Gastrocnemius medialis (tissue), 4 donors: ENCODE results near the gene ANO10. TPM values are rescaled to one million over a fixed set of nuclear protein-coding genes. Genes with fewer than 3 reads are reported as not detected.

Source experiments
- ATAC-seq, 2 donors: fragments of 150-250 bp; one replicate each; pipeline ENCODE4 v1.9.1; 2016
- DNase-seq, 2 donors: peaks; one replicate each; pipeline ENCODE4 v3.0.0-alpha.2; 2019
- H3K27ac ChIP-seq, 4 donors: fragments of 200-600 bp; sonication (generic); 1 replicate in 1 of 4; 2 replicates in 3 of 4; pipeline ENCODE4 v1.5.1; 2016 to 2018; ENCODE audit warnings: mild to moderate bottlenecking in 2 of 4, moderate library complexity in 1 of 4
- H3K27me3 ChIP-seq, 3 donors: fragments of 200-600 bp; sonication (generic) in 2 of 3; 1 replicate in 1 of 3; 2 replicates in 2 of 3; pipeline versions ENCODE4 v1.5.1 to v1.6.0; 2016 to 2019; ENCODE audit warnings: mild to moderate bottlenecking in 1 of 3, moderate library complexity in 1 of 3
- H3K36me3 ChIP-seq, 2 donors: fragments of 200-600 bp; sonication (generic) in 1 of 2; one replicate each; pipeline ENCODE4 v1.5.1; 2017 to 2018
- H3K4me1 ChIP-seq, 2 donors: fragments of 200-600 bp; sonication (generic) in 1 of 2; one replicate each; pipeline ENCODE4 v1.5.1; 2016 to 2017; ENCODE audit warnings: mild to moderate bottlenecking in 2 of 2
- H3K4me3 ChIP-seq, 4 donors: fragments of 200-600 bp; sonication (generic) in 3 of 4; 1 replicate in 1 of 4; 2 replicates in 3 of 4; pipeline ENCODE4 v1.5.1; 2016 to 2019; ENCODE audit warnings: mild to moderate bottlenecking in 2 of 4
- H3K9me3 ChIP-seq, 3 donors: fragments of 200-600 bp; sonication (generic) in 2 of 3; 1 replicate in 1 of 3; 2 replicates in 2 of 3; pipeline ENCODE4 v1.5.1; 2016 to 2019
- POLR2A ChIP-seq, 2 donors: fragments of 450-650 bp; IDR thresholded peaks; one replicate each; pipeline ENCODE4 v1.6.1; 2017; ENCODE audit warnings: antibody characterized with exemption in 2 of 2, mild to moderate bottlenecking in 2 of 2, moderate library complexity in 2 of 2
- in situ Hi-C, 4 donors: fragments of 200-750 bp; cut with MboI; loops; one replicate each; pipeline versions ENCODE4 v1.15.0 to v1.8.0; 2017; ENCODE audit warnings: low sequenced_read_pairs in 4 of 4
- intact Hi-C: fragments of 100-400 bp; cut with DNase I; formaldehyde crosslinking; loops from one replicate; pipeline ENCODE4 v1.15.1; 2023; ENCODE audit warnings: low total_unique reads
- total RNA-seq, 4 donors: library from RNA; depleted of rRNA; stranded (reverse); fragments of >200 nt; gene quantifications; one replicate each; pipeline versions ENCODE4 v1.1.0 to v1.2.3, GENCODE V29; 2016
- TF ChIP-seq, protein P1 (sequence below), 5 experiments: fragments of 450-650 bp in 3 of 5; fragments of 200-600 bp in 2 of 5; sonication (generic) in 2 of 5; IDR thresholded peaks in 4 of 5; conservative IDR thresholded peaks in 1 of 5; 1 replicate in 4 of 5; 2 replicates in 1 of 5; pipeline ENCODE4 v1.5.1; 2016 to 2019; ENCODE audit warnings: antibody characterized with exemption in 5 of 5, mild to moderate bottlenecking in 3 of 5, moderate library complexity in 3 of 5

Gene ANO10
- total RNA-seq, 4 donors from 2014 or later, result 6.9 to 8.1 (median 7.8) TPM

DNA sequence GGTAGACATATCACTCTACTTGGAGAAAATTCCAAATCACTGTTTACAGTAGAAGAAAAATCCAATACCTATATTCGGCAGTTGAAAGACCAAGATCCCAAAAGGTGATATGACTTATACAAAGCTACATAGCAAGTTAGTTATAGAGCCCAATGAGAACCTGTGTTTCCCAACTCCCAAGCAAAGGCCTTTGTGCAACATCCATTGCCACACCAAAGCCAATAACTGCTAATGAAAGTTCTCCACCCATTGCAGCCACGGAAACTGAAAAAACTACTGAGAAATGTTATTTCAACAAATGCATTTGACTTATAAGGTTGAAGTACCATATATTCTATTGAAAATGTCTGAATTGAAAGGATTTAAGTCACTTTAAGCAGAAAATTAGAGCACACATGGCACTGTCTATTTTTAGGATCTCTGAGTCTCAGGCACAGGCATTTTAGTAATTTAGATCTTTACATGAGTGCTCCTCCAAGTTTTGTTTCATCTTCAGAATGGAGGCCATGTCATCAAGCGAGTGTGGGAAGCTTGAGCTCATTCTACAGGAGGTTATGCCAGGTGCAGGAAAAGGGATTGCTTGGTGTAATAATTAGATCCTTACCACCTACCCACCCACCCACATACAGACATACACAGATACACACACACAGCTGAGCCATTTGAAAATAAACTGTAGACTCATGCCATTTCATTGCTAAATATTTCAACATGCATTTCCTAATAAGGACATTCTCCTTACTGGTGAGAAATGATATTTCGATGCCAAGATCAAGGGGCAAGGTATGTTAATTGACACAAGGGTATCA, 19.7 kb upstream of the ANO10 start:
- Histone ChIP-seq H3K27ac (no peak overlapping the region), H3K4me3 (no peak overlapping the region), H3K27me3 (no peaks in the 10 kb centered on the region), H3K36me3 (no peaks in the 10 kb centered on the region), H3K9me3 (no peaks in the 10 kb centered on the region), H3K4me1 (no peaks in the 10 kb centered on the region)
- in situ Hi-C loops (no loop called here), intact Hi-C loops (no loop called here)
- DNase-seq (no peak), ATAC-seq (no peak)
- TF ChIP-seq POLR2A (IDR thresholded peaks at IDR 0.05), result no peak
- TF ChIP-seq, protein P1, sequence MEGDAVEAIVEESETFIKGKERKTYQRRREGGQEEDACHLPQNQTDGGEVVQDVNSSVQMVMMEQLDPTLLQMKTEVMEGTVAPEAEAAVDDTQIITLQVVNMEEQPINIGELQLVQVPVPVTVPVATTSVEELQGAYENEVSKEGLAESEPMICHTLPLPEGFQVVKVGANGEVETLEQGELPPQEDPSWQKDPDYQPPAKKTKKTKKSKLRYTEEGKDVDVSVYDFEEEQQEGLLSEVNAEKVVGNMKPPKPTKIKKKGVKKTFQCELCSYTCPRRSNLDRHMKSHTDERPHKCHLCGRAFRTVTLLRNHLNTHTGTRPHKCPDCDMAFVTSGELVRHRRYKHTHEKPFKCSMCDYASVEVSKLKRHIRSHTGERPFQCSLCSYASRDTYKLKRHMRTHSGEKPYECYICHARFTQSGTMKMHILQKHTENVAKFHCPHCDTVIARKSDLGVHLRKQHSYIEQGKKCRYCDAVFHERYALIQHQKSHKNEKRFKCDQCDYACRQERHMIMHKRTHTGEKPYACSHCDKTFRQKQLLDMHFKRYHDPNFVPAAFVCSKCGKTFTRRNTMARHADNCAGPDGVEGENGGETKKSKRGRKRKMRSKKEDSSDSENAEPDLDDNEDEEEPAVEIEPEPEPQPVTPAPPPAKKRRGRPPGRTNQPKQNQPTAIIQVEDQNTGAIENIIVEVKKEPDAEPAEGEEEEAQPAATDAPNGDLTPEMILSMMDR (IDR thresholded peaks at IDR 0.05 in 4 of 5, conservative IDR thresholded peaks at IDR 0.05 in 1 of 5), result no peak

DNA sequence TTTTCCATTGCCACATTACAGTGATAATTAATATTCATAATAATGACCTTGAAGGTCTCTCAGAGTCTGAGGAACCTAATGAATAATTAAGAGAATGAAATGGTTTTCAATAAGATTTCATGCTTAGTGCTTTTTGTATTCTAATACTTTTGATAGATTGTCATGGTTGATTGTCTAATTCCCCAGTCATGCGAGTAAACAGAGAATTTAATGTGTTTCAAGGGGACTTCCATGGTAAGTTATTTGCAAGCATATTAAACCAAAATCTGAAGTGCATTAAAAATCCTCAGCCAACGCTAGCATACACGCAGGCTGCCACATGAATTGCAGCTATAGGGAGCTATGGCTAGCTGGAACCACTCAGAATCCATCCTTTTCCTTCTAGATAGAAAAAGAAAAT, 18.9 kb upstream of the ANO10 start:
- H3K4me3 ChIP-seq, result no peak overlapping the region
- no peak overlapping the region for H3K27ac ChIP-seq
- H3K9me3 ChIP-seq, result no peaks in the 10 kb centered on the region
- intact Hi-C loops (no loop called here), in situ Hi-C loops (no loop called here)
- no peaks in the 10 kb centered on the region for H3K36me3 ChIP-seq
- TF ChIP-seq, protein P1 (IDR thresholded peaks at IDR 0.05 in 4 of 5, conservative IDR thresholded peaks at IDR 0.05 in 1 of 5), result no peak
- no peak for TF ChIP-seq POLR2A (IDR thresholded peaks at IDR 0.05)
- DNase-seq (no peak), ATAC-seq (no peak)
- no peaks in the 10 kb centered on the region for H3K27me3 ChIP-seq
- no peaks in the 10 kb centered on the region for H3K4me1 ChIP-seq

DNA sequence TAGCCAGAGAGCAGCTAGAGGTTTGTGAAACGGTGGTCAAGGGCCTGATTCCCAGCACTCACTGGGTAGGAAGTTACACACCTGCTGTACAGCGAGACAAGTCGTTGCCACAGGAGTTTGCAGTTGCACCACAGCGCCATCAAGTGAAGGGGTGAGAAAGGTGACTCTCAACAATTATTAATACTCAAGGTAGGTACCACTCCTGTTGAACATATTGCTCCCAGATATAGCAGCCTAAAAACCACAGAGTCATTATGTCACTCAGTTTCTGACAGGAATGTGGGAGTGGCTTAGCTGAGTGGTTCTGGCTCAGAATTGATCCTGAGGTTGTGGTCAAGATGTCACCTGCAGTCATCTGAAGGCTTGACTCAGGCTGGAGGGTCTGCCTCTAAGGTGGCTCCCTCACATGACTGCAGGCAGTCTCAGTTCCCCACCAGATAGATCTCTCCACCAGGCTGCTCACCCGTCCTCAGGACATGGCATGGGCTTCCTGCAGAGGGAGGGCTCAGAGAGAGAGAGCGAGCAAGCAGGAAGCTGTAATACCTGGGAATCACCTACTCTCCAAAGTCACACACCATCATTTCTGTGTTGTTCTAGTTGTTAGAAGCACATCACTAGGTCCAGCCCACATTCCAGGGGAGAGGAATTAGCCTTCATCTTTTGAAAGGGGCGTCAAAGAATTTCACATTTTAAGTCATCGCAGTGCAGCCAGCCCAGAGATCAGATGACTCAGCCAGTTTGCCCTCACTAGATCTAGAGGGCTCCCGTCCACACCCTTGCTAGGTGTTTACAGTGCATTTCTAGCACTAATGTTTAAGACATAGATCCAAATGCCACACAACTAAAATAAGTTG, 17.0 kb upstream of the ANO10 start:
- Histone ChIP-seq H3K27ac (no peak overlapping the region), H3K9me3 (no peaks in the 10 kb centered on the region), H3K4me1 (no peaks in the 10 kb centered on the region), H3K4me3 (no peak overlapping the region), H3K36me3 (no peaks in the 10 kb centered on the region), H3K27me3 (no peaks in the 10 kb centered on the region)
- DNase-seq (no peak), ATAC-seq (no peak)
- TF ChIP-seq POLR2A (IDR thresholded peaks at IDR 0.05), result no peak
- TF ChIP-seq, protein P1 (IDR thresholded peaks at IDR 0.05 in 4 of 5, conservative IDR thresholded peaks at IDR 0.05 in 1 of 5), result no peak
- intact Hi-C loops, result no loop called here
- in situ Hi-C loops, result no loop called here

DNA sequence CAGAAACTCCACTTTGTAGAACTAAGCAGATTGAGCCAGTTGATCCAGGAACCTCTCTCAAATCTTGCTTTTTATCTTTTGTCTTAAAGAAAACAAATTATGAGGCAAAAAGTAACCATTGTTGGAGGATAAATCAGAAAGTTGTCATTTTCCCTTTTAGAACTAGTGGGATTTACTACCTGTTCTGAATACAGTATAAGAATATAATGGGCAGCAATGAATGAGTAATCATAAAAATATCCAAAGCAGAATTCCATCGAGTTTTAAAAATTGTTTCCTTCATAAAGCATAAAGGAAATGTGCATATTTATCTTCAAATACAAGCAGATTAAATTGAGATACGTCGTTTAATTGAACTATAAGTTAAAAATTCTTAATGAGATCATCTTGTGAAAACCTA, 15.9 kb upstream of the ANO10 start:
- no peak for ATAC-seq
- no peaks in the 10 kb centered on the region for H3K9me3 ChIP-seq
- no peak for TF ChIP-seq POLR2A (IDR thresholded peaks at IDR 0.05)
- TF ChIP-seq, protein P1 (IDR thresholded peaks at IDR 0.05 in 4 of 5, conservative IDR thresholded peaks at IDR 0.05 in 1 of 5), result no peak
- DNase-seq, result no peak
- intact Hi-C loops, result no loop called here
- no peak overlapping the region for H3K4me3 ChIP-seq
- in situ Hi-C loops, result no loop called here
- no peaks in the 10 kb centered on the region for H3K36me3 ChIP-seq
- peaks cover 0 to under 1% of the 10 kb centered on the region in 2 donors for H3K4me1 ChIP-seq
- H3K27ac ChIP-seq, result no peak overlapping the region
- no peaks in the 10 kb centered on the region for H3K27me3 ChIP-seq
